Activated T-cell treated with anti-CD3 and anti-CD28 coated beads, Interleukin-2, amount 50 U/mL, for 24 hours (primary cell): Measurements from ENCODE around the gene EPS8L1.

Source experiments
- DNase-seq: peaks from one replicate; pipeline ENCODE4 v3.0.0-alpha.2; 2020
- H3K27ac Mint-ChIP-seq: 2 replicates; pipeline ENCODE4 v1.8.0; 2020; ENCODE audit warnings: mild to moderate bottlenecking, mixed read lengths
- H3K27me3 Mint-ChIP-seq: 2 replicates; pipeline ENCODE4 v1.8.0; 2020; ENCODE audit warnings: mixed read lengths
- H3K36me3 Mint-ChIP-seq: 2 replicates; pipeline ENCODE4 v1.8.0; 2020; ENCODE audit warnings: low read depth, mixed read lengths
- H3K4me1 Mint-ChIP-seq: 2 replicates; pipeline ENCODE4 v1.8.0; 2020; ENCODE audit warnings: low read depth, mixed read lengths
- H3K4me3 Mint-ChIP-seq: 2 replicates; pipeline ENCODE4 v1.8.0; 2020; ENCODE audit warnings: mild to moderate bottlenecking, moderate library complexity, mixed read lengths
- H3K9me3 Mint-ChIP-seq: 2 replicates; pipeline ENCODE4 v1.8.0; 2020; ENCODE audit warnings: mixed read lengths

The EPS8L1 gene

DNA sequence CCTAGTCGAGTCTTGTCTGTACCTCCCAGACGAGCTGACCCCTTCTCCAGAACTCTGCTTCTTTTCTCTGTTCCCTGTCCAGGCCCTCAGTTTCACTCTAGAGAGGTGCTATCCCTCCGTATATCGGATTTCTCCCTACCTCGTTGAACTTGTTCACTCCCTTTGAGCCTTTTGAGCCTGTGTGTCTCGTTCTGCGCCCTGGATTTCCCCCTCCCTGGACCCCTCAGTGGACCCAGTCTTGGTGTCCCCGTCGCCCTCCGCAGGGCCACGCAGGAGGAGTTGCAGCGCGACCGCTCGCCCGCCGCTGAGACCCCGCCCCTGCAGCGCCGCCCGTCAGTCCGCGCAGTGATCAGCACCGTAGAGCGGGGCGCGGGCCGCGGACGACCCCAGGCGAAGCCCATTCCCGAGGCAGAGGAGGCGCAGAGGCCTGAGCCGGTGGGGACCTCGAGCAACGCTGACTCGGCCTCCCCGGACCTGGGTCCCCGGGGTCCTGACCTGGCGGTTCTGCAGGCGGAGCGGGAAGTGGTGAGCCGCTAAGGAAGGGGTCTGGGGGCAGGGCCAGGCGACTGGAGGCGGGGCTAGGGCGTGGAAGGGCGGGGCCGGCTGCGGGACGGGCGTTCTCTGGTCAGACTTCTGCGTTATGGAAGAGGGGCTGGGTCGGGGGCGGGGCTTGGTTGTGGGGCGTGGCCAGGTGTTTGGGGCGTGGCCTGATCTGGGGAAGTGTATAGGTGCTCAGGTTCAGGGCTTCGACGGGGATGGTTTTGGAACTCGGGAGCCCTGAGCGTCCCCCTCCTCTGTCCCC lies 5.5 kb downstream of the EPS8L1 start:
- Mint-ChIP-seq H3K4me1 (peaks cover 26% of the 10 kb centered on the region), H3K9me3 (peaks cover 8% of the 10 kb centered on the region), H3K27ac (peak overlapping the region; percentile 22), H3K4me3 (peak overlapping the region; percentile 64), H3K36me3 (no peaks in the 10 kb centered on the region), H3K27me3 (peaks cover 78% of the 10 kb centered on the region)
- peak; percentile 94 for DNase-seq

- Mint-ChIP-seq H3K27ac (no peak overlapping the region), H3K27me3 (peaks cover 75% of the 10 kb centered on the region), H3K4me1 (peaks cover 26% of the 10 kb centered on the region), H3K9me3 (peaks cover 8% of the 10 kb centered on the region), H3K36me3 (no peaks in the 10 kb centered on the region), H3K4me3 (peak overlapping the region; percentile 64)
- no peak for DNase-seq
Observed at GRCh38 chr19:55081770-55082019, 6.0 kb downstream of the EPS8L1 start.

DNA sequence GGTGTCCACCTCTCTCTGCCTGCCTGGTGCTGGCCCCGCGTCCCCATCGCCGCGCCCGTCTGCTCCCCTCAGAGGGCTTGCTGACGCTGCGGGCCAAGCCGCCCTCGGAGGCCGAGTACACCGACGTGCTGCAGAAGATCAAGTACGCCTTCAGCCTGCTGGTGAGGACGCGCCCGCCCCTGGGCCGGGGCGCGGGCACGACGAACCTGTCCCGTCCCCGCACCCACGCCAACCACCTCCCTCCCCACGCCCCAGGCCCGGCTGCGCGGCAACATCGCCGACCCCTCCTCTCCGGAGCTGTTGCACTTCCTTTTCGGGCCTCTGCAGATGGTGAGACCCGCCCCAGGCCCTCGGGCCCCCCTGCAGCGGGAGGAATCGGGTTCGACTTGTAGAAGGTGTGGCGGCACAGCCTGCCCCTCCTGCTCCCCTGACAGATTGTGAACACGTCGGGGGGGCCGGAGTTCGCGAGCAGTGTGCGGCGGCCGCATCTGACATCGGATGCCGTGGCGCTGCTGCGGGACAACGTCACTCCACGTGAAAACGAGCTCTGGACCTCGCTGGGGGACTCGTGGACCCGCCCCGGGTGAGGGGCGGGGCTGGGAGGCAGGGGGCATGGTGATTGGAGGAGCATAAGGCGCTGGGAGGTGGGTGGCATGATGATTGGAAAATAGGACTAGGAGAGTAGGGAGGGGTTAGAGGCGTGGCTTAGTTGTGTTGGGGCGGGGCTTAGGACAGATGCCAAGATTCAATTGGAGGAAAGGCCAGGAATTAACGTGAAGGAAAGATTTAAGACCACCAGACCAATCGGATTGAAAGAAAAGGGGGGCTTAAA lies 6.6 kb downstream of the EPS8L1 start:
- Mint-ChIP-seq H3K4me1 (peaks cover 27% of the 10 kb centered on the region), H3K9me3 (peaks cover 8% of the 10 kb centered on the region), H3K27ac (no peak overlapping the region), H3K27me3 (peaks cover 76% of the 10 kb centered on the region), H3K36me3 (peaks cover under 1% of the 10 kb centered on the region), H3K4me3 (peak overlapping the region; percentile 64)
- peak; percentile 61 for DNase-seq

- Mint-ChIP-seq H3K27ac (no peak overlapping the region), H3K9me3 (peaks cover 8% of the 10 kb centered on the region), H3K36me3 (peaks cover 10% of the 10 kb centered on the region), H3K4me1 (peaks cover 37% of the 10 kb centered on the region), H3K27me3 (peaks cover 83% of the 10 kb centered on the region), H3K4me3 (no peak overlapping the region)
- no peak for DNase-seq
Observed at GRCh38 chr19:55083004-55083850, 7.6 kb downstream of the EPS8L1 start.

GRCh38 chr19:55084416-55084815 lies 8.7 kb downstream of the EPS8L1 start:
- Mint-ChIP-seq H3K9me3 (peaks cover 8% of the 10 kb centered on the region), H3K4me1 (peaks cover 38% of the 10 kb centered on the region), H3K36me3 (peaks cover 16% of the 10 kb centered on the region), H3K27ac (no peak overlapping the region), H3K4me3 (no peak overlapping the region), H3K27me3 (peaks cover 85% of the 10 kb centered on the region)
- no peak for DNase-seq

DNA sequence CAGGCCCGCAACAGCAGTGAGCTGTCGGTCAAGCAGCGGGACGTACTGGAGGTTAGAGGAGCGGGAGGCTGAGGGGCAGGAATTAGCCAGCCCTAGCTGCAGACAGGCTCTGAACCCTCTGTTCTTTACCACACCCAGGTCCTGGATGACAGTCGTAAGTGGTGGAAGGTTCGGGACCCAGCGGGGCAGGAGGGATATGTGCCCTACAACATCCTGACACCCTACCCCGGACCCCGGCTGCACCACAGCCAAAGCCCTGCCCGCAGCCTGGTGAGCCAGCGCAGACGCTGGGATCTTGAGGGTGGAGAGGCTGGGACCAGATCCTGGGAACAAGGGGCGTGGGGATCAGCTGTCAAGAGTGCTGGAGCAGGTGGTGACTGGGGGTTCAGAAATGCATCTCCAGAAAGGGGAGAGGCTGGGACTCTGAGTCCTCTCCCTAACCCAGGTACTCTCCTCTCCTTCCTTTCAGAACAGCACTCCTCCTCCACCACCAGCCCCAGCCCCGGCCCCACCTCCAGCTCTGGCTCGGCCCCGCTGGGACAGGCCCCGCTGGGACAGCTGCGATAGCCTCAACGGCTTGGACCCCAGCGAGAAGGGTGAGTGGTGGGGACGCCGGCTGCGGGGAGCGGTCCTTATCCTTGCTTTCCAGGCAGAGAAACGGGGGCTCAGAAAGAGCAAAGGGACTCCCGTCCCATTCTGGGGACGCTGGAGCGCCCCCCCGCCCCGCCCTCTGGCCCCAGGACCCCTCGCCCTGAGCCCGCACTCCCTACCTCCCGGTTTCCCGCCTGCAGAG lies 10.4 kb downstream of the EPS8L1 start:
- peaks cover 31% of the 10 kb centered on the region for H3K36me3 Mint-ChIP-seq
- H3K4me3 Mint-ChIP-seq = no peak overlapping the region
- DNase-seq = no peak
- peaks cover 26% of the 10 kb centered on the region for H3K4me1 Mint-ChIP-seq
- peaks cover 68% of the 10 kb centered on the region for H3K27me3 Mint-ChIP-seq
- peaks cover 4% of the 10 kb centered on the region for H3K9me3 Mint-ChIP-seq
- H3K27ac Mint-ChIP-seq = no peak overlapping the region

GRCh38 chr19:55086730-55087541 lies 11.3 kb downstream of the EPS8L1 start:
- H3K36me3 Mint-ChIP-seq = peaks cover 31% of the 10 kb centered on the region
- no peak overlapping the region for H3K27ac Mint-ChIP-seq
- peak overlapping the region; percentile 20 for H3K4me3 Mint-ChIP-seq
- H3K9me3 Mint-ChIP-seq = peaks cover 4% of the 10 kb centered on the region
- DNase-seq = peak; percentile 54
- H3K27me3 Mint-ChIP-seq = peaks cover 60% of the 10 kb centered on the region
- H3K4me1 Mint-ChIP-seq = peaks cover 20% of the 10 kb centered on the region

DNA sequence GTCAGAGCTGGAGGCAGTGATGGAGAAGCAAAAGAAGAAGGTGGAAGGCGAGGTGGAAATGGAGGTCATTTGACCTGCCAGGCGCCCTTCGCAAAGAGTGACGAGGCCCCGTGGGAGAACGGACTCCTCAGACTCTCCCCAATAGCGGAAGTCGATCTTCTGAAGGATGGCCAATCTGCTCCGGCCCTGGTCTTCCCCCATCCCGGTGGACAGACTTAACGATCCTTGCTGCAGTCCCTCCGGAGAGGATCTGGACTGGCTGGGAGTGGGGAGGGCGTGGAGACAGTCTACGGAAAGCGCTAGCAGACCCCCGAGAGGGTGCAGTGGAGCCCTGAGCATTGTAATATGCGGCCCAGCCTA lies 11.9 kb downstream of the EPS8L1 start:
- peak overlapping the region; percentile 20 for H3K4me3 Mint-ChIP-seq
- no peak overlapping the region for H3K27ac Mint-ChIP-seq
- peaks cover 17% of the 10 kb centered on the region for H3K4me1 Mint-ChIP-seq
- peaks cover 31% of the 10 kb centered on the region for H3K36me3 Mint-ChIP-seq
- H3K27me3 Mint-ChIP-seq = peaks cover 54% of the 10 kb centered on the region
- H3K9me3 Mint-ChIP-seq = peaks cover 1% of the 10 kb centered on the region
- no peak for DNase-seq

DNA sequence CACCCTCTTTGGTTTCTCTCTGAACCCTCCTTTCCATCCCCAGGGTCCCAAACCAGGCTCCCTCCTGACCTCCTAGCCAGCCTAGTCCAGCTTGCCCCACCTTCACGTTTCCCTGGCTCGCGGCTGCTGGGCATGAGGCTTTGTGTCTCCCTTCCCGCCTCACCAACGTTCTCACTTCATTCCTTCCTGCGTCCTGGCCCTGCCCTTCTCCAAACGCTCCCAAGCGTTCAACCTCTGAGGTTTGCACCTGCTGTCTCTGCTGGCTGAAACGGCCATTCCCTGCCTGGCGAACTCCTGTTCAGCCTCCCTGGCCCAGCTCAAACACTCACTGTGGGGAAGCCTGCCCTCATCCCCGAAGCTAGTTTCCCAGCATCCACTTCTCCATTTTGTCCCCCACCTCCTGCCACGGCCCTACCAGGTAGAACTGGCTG lies 12.4 kb downstream of the EPS8L1 start:
- H3K27me3 Mint-ChIP-seq = peaks cover 49% of the 10 kb centered on the region
- peaks cover 35% of the 10 kb centered on the region for H3K36me3 Mint-ChIP-seq
- H3K9me3 Mint-ChIP-seq = no peaks in the 10 kb centered on the region
- H3K4me1 Mint-ChIP-seq = peaks cover 16% of the 10 kb centered on the region
- no peak for DNase-seq
- H3K4me3 Mint-ChIP-seq = no peak overlapping the region
- H3K27ac Mint-ChIP-seq = no peak overlapping the region

- Mint-ChIP-seq H3K4me3 (no peak overlapping the region), H3K4me1 (peaks cover 15% of the 10 kb centered on the region), H3K36me3 (peaks cover 35% of the 10 kb centered on the region), H3K9me3 (no peaks in the 10 kb centered on the region), H3K27ac (no peak overlapping the region), H3K27me3 (peaks cover 45% of the 10 kb centered on the region)
- peak; percentile 88 for DNase-seq
Observed at GRCh38 chr19:55088543-55089341, 13.1 kb downstream of the EPS8L1 start.

DNA sequence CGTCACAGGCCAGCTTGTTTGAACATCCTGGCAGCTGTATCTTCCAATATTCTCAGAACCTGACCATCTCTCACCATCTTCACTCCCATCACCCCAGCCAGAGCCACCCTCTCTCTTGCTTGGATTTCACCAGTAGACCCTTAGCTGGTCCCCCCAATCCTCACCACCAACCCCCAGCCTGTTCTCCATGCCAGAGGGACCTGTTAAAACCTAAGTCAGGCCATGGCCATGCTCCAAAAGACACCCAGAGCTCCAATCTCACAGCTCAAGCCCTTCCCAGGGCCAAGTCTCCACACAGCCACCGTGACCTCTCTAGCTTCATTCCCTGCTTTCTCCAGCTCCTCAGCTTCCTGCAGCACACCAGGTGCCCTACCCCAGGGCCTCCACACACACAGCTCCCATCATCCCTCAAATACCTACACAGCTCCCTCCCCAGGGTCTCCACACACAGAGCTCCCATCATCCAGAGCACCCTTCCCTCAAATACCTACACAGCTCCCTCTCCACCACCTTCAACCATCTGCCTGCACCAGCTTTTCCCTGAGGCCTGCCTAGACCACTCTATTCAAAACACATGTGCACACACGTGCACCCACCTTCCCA lies 13.8 kb downstream of the EPS8L1 start:
- Mint-ChIP-seq H3K9me3 (no peaks in the 10 kb centered on the region), H3K4me1 (peaks cover 15% of the 10 kb centered on the region), H3K4me3 (no peak overlapping the region), H3K36me3 (peaks cover 35% of the 10 kb centered on the region), H3K27me3 (peaks cover 39% of the 10 kb centered on the region), H3K27ac (no peak overlapping the region)
- DNase-seq = no peak

- Mint-ChIP-seq H3K9me3 (no peaks in the 10 kb centered on the region), H3K4me3 (no peak overlapping the region), H3K4me1 (peaks cover 15% of the 10 kb centered on the region), H3K27ac (no peak overlapping the region), H3K27me3 (peaks cover 28% of the 10 kb centered on the region), H3K36me3 (peaks cover 43% of the 10 kb centered on the region)
- no peak for DNase-seq
Observed at GRCh38 chr19:55090564-55090963, 14.9 kb downstream of the EPS8L1 start.
